Subcutaneous adipose tissue (tissue), 4 donors: ENCODE data around the gene ALDH5A1. TPM values are rescaled to one million over a fixed set of nuclear protein-coding genes. Genes with fewer than 3 reads are reported as not detected.

Experiments used
- CTCF ChIP-seq: fragments of 450-650 bp; IDR thresholded peaks from one replicate; pipeline ENCODE4 v1.5.1; 2016; ENCODE audit warnings: low read depth, mild to moderate bottlenecking, control low read depth, antibody characterized with exemption, moderate library complexity
- total RNA-seq, 4 donors: library from RNA; depleted of rRNA; stranded (reverse); fragments of >200 nt; gene quantifications; one replicate each; pipeline ENCODE4 v1.1.0, GENCODE V29; 2016

The ALDH5A1 gene
- total RNA-seq, 4 donors from 2014 or later: 4.4 to 13.4 (median 7.1) TPM

GRCh38 chr6:24453921-24454320, 40.8 kb upstream of the ALDH5A1 start:
- no peak for TF ChIP-seq CTCF

DNA sequence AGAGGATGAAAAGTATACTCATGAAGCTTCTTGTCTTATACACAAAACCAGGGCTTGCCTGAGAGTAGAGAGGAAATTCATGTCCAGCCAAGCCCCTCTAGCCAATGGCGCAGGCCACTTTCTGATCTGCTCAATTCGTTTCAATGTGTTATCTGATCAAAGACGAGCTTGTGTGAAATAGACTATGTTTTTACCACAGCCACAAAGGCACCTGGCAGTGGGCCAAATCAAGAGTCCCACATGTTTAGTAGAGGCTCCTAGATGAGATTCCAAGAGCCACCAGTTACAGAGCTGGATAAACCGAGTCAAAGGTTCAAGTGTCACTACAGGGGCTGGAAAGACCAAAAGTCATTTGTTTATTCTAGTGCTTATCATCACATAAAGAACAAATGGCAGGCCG, 40.3 kb upstream of the ALDH5A1 start:
- no peak for TF ChIP-seq CTCF

DNA sequence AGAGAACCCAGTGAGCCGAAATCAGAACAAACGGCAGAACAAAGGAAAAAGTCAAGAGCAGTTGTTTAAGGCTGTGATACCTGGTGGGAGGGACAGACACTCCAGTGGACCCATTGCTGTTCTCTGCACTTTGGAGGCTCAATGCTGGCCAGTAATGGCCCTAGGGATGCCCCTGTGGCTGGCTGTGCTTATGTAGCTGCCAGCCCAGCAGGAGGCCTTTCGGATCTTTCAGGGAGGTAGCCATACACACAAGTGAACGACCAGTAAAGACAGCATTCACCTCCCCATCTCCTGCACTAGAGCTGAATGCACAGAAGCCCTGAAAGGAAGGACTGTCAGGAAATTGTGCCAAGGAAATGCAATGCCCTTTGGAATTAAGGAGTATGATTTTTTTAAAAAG, 39.7 kb upstream of the ALDH5A1 start:
- TF ChIP-seq CTCF: no peak

- no peak for TF ChIP-seq CTCF
Observed at GRCh38 chr6:24458134-24458533, 36.6 kb upstream of the ALDH5A1 start.

GRCh38 chr6:24458941-24459340, 35.8 kb upstream of the ALDH5A1 start:
- TF ChIP-seq CTCF: no peak

DNA sequence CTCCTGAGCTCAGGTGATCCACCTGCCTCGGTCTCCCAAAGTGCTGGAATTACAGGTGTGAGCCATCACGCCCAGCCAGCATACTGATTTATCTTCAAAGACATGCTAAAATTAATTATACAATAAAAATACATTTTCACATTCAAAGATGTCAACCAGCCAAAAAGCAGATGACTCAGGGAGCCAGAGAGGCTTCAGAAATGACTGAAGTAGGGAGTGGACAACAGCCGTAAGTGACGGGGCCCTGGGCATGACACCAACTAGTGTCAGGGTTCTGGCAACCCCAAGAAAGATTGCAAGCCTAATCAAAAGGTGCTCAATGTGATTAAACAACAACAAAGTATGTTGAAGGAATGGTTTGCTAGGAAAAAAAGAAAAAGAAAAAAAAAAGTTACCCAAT, 33.8 kb upstream of the ALDH5A1 start:
- TF ChIP-seq CTCF: no peak

DNA sequence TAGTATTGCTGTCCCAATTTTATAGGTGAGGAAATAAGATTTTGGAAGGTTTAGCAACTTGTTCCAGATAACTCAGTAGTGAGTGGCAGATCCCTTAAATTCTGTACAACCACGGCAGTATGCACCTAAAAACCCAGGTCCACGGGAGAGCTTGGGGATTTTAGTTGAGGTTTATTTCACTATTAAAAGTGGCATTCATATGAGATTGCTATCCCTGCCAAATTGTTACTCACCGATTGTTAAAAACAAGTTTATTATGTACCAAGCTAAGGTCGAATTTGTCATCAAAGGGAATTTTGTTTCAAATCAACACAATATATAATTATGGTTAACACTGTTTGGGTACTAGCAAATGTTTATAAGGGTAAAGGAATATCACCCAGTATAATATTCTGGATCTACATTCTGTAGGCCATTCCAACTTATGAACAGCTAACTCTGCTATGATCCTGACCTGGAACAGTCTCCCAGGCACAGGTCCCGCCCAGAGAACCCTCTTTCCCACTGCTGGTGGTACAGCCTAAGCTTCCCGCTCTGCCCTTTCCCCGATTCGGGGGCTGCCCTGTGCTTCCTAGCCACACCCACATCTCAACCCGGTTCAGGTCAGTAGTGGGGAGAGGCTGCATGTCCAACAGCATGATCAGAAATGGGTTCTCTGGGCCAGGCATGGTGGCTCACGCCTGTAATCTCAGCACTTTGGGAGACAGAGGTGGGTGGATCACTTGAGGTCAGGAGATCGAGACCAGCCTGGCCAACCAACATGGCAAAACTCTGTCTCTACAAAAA, 30.3 kb upstream of the ALDH5A1 start:
- no peak for TF ChIP-seq CTCF
